H9 (cell line): Measurements from ENCODE around the gene NRG3. TPM values are rescaled to one million over a fixed set of nuclear protein-coding genes. Genes with fewer than 3 reads are reported as not detected.

Experiments
- DNase-seq: peaks from one replicate; pipeline ENCODE4 v3.0.0-alpha.2; 2017
- H2AFZ ChIP-seq: one replicate; pipeline ENCODE4 v1.6.1; 2013; ENCODE audit warnings: mild to moderate bottlenecking, low read length, control low read depth, moderate library complexity
- H2AK5ac ChIP-seq: 2 replicates; pipeline ENCODE4 v1.6.1; 2013; ENCODE audit warnings: low read length, control low read depth, mixed read lengths; ENCODE audit not compliant: insufficient read length
- H2BK120ac ChIP-seq: one replicate; pipeline ENCODE4 v1.6.1; 2013; ENCODE audit warnings: low read depth, mild to moderate bottlenecking, low read length, control low read depth, inconsistent platforms; ENCODE audit not compliant: poor library complexity, severe bottlenecking
- H2BK12ac ChIP-seq: 2 replicates; pipeline ENCODE4 v1.6.1; 2013; ENCODE audit warnings: low read length, control low read depth, mixed read lengths, low read depth; ENCODE audit not compliant: insufficient read length
- H2BK15ac ChIP-seq: 2 replicates; pipeline ENCODE4 v1.6.1; 2013; ENCODE audit warnings: low read depth, low read length, control low read depth
- H2BK20ac ChIP-seq: one replicate; pipeline ENCODE4 v1.6.1; 2013; ENCODE audit warnings: low read depth, mild to moderate bottlenecking, low read length, control low read depth, inconsistent platforms; ENCODE audit not compliant: poor library complexity, severe bottlenecking
- H2BK5ac ChIP-seq: 2 replicates; pipeline ENCODE4 v1.6.1; 2013; ENCODE audit warnings: low read length, control low read depth, mixed read lengths; ENCODE audit not compliant: insufficient read length
- H3K14ac ChIP-seq: 2 replicates; pipeline ENCODE4 v1.6.1; 2013; ENCODE audit warnings: low read length, control low read depth; ENCODE audit not compliant: insufficient read depth
- H3K18ac ChIP-seq: 2 replicates; pipeline ENCODE4 v1.6.1; 2013; ENCODE audit warnings: low read depth, mild to moderate bottlenecking, mixed read lengths, low read length, control low read depth; ENCODE audit not compliant: insufficient read length
- H3K23ac ChIP-seq: 2 replicates; pipeline ENCODE4 v1.6.1; 2013; ENCODE audit warnings: low read length, control low read depth, mixed read lengths, low read depth; ENCODE audit not compliant: insufficient read length
- H3K23me2 ChIP-seq: 2 replicates; pipeline ENCODE4 v1.6.1; 2013; ENCODE audit warnings: low read depth, mild to moderate bottlenecking, mixed read lengths, low read length, control low read depth; ENCODE audit not compliant: insufficient read length, poor library complexity, severe bottlenecking
- H3K27ac ChIP-seq: 2 replicates; pipeline ENCODE4 v1.5.1; 2013; ENCODE audit warnings: low read length, control low read depth, mixed read lengths, low read depth; ENCODE audit not compliant: insufficient read length
- H3K27me3 ChIP-seq: 2 replicates; pipeline ENCODE4 v1.6.1; 2013; ENCODE audit warnings: low read length, control low read depth, inconsistent platforms; ENCODE audit not compliant: insufficient read depth
- H3K4ac ChIP-seq: 2 replicates; pipeline ENCODE4 v1.6.1; 2013; ENCODE audit warnings: low read depth, mild to moderate bottlenecking, control low read depth, inconsistent platforms, low read length, moderate library complexity
- H3K4me1 ChIP-seq: 2 replicates; pipeline ENCODE4 v1.6.1; 2013; ENCODE audit warnings: low read length, control low read depth, inconsistent platforms; ENCODE audit not compliant: insufficient read depth
- H3K4me2 ChIP-seq: 2 replicates; pipeline ENCODE4 v1.6.1; 2013; ENCODE audit warnings: low read length, control low read depth, mixed read lengths; ENCODE audit not compliant: insufficient read length, insufficient read depth
- H3K56ac ChIP-seq: 2 replicates; pipeline ENCODE4 v1.6.1; 2013; ENCODE audit warnings: low read depth, mild to moderate bottlenecking, mixed read lengths, low read length, control low read depth; ENCODE audit not compliant: insufficient read length
- H3K79me1 ChIP-seq: 2 replicates; pipeline ENCODE4 v1.6.1; 2013; ENCODE audit warnings: low read depth, mild to moderate bottlenecking, moderate library complexity, low read length, control low read depth, inconsistent platforms; ENCODE audit not compliant: insufficient read depth, poor library complexity, severe bottlenecking
- H3K79me2 ChIP-seq: 2 replicates; pipeline ENCODE4 v1.6.1; 2013; ENCODE audit warnings: low read length, control low read depth, inconsistent platforms; ENCODE audit not compliant: insufficient read depth
- H3K9ac ChIP-seq: 2 replicates; pipeline ENCODE4 v1.6.1; 2013; ENCODE audit warnings: low read length, control low read depth, mixed read lengths; ENCODE audit not compliant: insufficient read length; ENCODE audit errors: extremely low read depth
- H3K9me3 ChIP-seq: one replicate; pipeline ENCODE4 v1.6.1; 2013; ENCODE audit warnings: low read depth, low read length, inconsistent platforms; ENCODE audit not compliant: control insufficient read depth
- H3T11ph ChIP-seq: one replicate; pipeline ENCODE4 v1.6.1; 2013; ENCODE audit warnings: mild to moderate bottlenecking, low read length, control low read depth, inconsistent platforms
- H4K20me1 ChIP-seq: one replicate; pipeline ENCODE4 v1.6.1; 2013; ENCODE audit not compliant: control insufficient read depth, insufficient read length, insufficient read depth
- H4K5ac ChIP-seq: 2 replicates; pipeline ENCODE4 v1.6.1; 2013; ENCODE audit warnings: low read depth, mild to moderate bottlenecking, mixed read lengths, low read length, control low read depth; ENCODE audit not compliant: insufficient read length
- H4K8ac ChIP-seq: replicated peaks from 2 replicates; pipeline ENCODE4 v1.6.1; 2013; ENCODE audit warnings: low read length, control low read depth, mixed read lengths, low read depth; ENCODE audit not compliant: insufficient read length
- H4K91ac ChIP-seq: 2 replicates; pipeline ENCODE4 v1.6.1; 2013; ENCODE audit warnings: low read depth, mild to moderate bottlenecking, moderate library complexity, mixed read lengths, low read length, control low read depth; ENCODE audit not compliant: insufficient read length
- H3K27ac Mint-ChIP-seq, 3 experiments: 2 replicates in 2 of 3; 3 replicates in 1 of 3; pipeline ENCODE4 v1.8.0; 2020 to 2021; ENCODE audit warnings: mixed read lengths in 3 of 3, mild to moderate bottlenecking in 1 of 3, moderate library complexity in 1 of 3
- H3K27me3 Mint-ChIP-seq: 2 replicates; pipeline ENCODE4 v1.8.0; 2021; ENCODE audit warnings: low read depth, mild to moderate bottlenecking, moderate library complexity, mixed read lengths
- H3K36me3 Mint-ChIP-seq, 3 experiments: 2 replicates in 2 of 3; 3 replicates in 1 of 3; pipeline ENCODE4 v1.8.0; 2020 to 2021; ENCODE audit warnings: low read depth in 3 of 3, mixed read lengths in 3 of 3; ENCODE audit not compliant: insufficient read depth in 1 of 3
- H3K4me1 Mint-ChIP-seq, 2 experiments: 2 replicates each; pipeline ENCODE4 v1.8.0; 2020; ENCODE audit warnings: mixed read lengths in 2 of 2
- H3K4me3 Mint-ChIP-seq, 2 experiments: 2 replicates in 1 of 2; 3 replicates in 1 of 2; pipeline ENCODE4 v1.8.0; 2020 to 2021; ENCODE audit warnings: mild to moderate bottlenecking in 2 of 2, mixed read lengths in 2 of 2, moderate library complexity in 1 of 2
- H3K9me3 Mint-ChIP-seq, 2 experiments: 2 replicates in 1 of 2; 3 replicates in 1 of 2; pipeline ENCODE4 v1.8.0; 2020; ENCODE audit warnings: mild to moderate bottlenecking in 2 of 2, mixed read lengths in 2 of 2, moderate library complexity in 1 of 2
- WGBS: extraction: QIAGEN DNeasy Blood & Tissue Kit; methylation state at CpG from one replicate; pipeline ENCODE4 v1.1.7; 2013; ENCODE audit warnings: missing lambda C conversion rate, low lambda C conversion rate, mixed read lengths; ENCODE audit not compliant: insufficient read length; ENCODE audit errors: extremely low coverage; 5-methylcytosine and 5-hydroxymethylcytosine counted together
- total RNA-seq: library from RNA; stranded (reverse); gene quantifications from 2 replicates; pipeline ENCODE4 v1.2.1, GENCODE V29; 2021
- TF ChIP-seq, protein P1 (sequence below): fragments of 200-600 bp; sonication (generic); conservative IDR thresholded peaks from 3 replicates; pipeline ENCODE4 v1.8.0; 2021; ENCODE audit warnings: antibody characterized with exemption, mild to moderate bottlenecking

Gene NRG3
- total RNA-seq, 1 experiment from 2014 or later: 1.6 TPM

DNA sequence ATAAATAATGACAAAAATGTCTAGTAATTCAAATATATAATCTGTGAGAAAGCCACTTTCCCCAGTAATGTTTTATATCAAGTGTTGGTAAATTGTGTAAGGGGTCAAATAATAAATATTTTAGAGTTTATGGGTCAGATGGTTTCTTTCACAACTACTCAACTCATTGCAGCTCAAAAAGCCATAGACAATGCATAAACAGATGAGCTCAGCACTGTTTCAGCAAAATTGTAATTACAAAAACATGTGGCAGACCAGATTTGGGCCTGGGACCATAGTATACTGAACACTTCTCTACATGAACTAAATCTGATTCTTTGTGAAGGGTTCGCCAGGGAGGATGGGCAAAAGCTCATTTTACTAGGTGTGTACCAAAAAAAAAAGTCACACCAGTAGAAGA lies 460.8 kb downstream of the NRG3 start:
- Histone ChIP-seq H3K4me2 (no peak overlapping the region), H2BK20ac (no peak overlapping the region), H4K8ac (no peak overlapping the region), H3K9me3 (no peaks in the 10 kb centered on the region), H2BK120ac (no peak overlapping the region), H3K56ac (no peak overlapping the region), H2AK5ac (no peak overlapping the region), H3K18ac (no peak overlapping the region), H3K27ac (no peak overlapping the region), H2AFZ (no peak overlapping the region), H3K79me2 (no peaks in the 10 kb centered on the region), H3K9ac (no peak overlapping the region), H2BK12ac (no peak overlapping the region), H3K23me2 (no peaks in the 10 kb centered on the region), H4K5ac (no peak overlapping the region), H3K4ac (no peak overlapping the region), H3K4me1 (peaks cover 3% of the 10 kb centered on the region), H3K23ac (no peak overlapping the region), H2BK5ac (no peak overlapping the region), H3K79me1 (no peaks in the 10 kb centered on the region), H4K91ac (no peak overlapping the region), H3K14ac (no peak overlapping the region), H3T11ph (no peak overlapping the region), H2BK15ac (no peak overlapping the region), H3K27me3 (no peaks in the 10 kb centered on the region), H4K20me1 (no peaks in the 10 kb centered on the region)
- no peaks in the 10 kb centered on the region for H3K9me3 Mint-ChIP-seq
- H3K4me1 Mint-ChIP-seq: peaks cover 0 to 2% of the 10 kb centered on the region in 2 experiments; a peak in 2 of 4 replicates
- H3K27ac Mint-ChIP-seq: no peak overlapping the region
- H3K27me3 Mint-ChIP-seq: no peaks in the 10 kb centered on the region
- TF ChIP-seq, protein P1, sequence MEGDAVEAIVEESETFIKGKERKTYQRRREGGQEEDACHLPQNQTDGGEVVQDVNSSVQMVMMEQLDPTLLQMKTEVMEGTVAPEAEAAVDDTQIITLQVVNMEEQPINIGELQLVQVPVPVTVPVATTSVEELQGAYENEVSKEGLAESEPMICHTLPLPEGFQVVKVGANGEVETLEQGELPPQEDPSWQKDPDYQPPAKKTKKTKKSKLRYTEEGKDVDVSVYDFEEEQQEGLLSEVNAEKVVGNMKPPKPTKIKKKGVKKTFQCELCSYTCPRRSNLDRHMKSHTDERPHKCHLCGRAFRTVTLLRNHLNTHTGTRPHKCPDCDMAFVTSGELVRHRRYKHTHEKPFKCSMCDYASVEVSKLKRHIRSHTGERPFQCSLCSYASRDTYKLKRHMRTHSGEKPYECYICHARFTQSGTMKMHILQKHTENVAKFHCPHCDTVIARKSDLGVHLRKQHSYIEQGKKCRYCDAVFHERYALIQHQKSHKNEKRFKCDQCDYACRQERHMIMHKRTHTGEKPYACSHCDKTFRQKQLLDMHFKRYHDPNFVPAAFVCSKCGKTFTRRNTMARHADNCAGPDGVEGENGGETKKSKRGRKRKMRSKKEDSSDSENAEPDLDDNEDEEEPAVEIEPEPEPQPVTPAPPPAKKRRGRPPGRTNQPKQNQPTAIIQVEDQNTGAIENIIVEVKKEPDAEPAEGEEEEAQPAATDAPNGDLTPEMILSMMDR: no peak
- no CpG with 5 or more reads among the region's 1 CpG for WGBS
- H3K4me3 Mint-ChIP-seq: no peak overlapping the region
- no peak for DNase-seq
- H3K36me3 Mint-ChIP-seq: no peaks in the 10 kb centered on the region; a peak in 1 of 7 replicates
